Stimulated activated CD4-positive, alpha-beta T cell treated with anti-CD3 and anti-CD28 coated beads, Interleukin-4, amount 100 ng/mL, for 48 hours (primary cell): ENCODE data around the gene DGKG.

Experiments used
- DNase-seq, 2 donors: peaks; one replicate each; pipeline ENCODE4 v3.0.0-alpha.2; 2020; ENCODE audit warnings: low read depth in 2 of 2

DGKG gene

DNA sequence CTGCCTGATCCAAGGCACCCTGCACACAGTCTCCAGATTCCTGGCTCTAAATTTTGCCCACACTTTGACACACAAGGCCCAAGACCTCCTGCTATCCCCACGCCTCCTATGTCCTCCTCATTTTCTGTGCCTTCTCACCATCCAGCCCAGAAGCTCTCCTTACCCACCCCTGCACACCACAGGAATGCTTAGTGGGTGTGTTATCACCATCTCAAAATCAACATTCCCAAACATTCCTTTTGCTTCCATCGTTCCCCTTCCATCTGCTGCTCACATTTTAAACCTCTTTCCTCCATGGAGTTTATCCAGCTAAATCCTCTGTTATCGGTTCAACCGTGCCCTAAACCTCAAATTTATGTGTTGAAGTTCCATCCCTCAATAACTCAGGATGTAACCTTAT lies 43.9 kb downstream of the DGKG start:
- no peak for DNase-seq

DNA sequence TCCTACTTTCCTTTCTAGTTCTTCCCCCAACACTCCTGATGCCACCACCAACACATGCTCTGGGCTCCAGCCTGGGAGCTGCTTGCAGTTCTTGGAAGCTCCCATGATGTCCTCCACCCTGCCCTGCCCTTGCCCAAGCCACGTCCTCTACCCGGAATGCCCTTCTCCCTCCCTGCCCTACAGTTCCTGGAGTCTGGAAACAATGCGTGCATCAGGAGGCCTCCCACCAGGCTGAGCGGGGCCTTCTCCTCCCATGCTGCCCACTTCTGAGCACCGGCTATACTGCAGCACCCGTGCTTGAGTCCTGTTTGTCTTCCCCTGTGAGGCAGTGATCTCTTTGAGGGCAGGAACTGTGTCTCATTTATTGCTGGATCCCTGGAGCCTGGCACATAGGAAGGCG lies 44.6 kb downstream of the DGKG start:
- DNase-seq = no peak

DNA sequence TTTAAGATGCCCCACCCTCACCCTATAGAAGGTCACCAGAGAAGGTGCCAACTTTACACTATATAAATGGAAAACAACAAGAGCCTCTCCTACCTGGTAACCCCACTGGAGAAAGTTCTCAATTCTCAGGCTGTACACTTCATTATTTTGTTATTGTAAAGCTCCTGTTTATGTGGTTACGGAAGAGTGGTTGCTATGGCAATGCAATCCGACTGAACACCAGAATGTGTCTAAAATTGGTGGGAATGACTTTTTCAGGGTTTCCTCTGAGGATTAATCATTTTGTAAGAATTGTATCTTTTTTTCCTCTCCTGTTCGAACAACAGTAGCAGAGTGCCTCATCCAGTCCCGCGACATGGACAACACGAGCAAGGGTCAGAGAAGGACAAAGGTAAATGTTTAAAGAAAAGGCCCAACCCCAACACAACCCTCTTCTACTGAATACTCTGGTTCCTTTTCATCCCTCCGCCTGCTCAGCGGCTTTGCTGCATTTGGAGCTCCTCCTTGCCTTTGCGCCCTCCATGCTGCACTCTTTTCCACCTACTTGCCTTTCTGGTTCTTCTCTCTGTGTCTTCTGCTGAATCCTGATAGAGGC lies 45.3 kb downstream of the DGKG start:
- no peak for DNase-seq

DNA sequence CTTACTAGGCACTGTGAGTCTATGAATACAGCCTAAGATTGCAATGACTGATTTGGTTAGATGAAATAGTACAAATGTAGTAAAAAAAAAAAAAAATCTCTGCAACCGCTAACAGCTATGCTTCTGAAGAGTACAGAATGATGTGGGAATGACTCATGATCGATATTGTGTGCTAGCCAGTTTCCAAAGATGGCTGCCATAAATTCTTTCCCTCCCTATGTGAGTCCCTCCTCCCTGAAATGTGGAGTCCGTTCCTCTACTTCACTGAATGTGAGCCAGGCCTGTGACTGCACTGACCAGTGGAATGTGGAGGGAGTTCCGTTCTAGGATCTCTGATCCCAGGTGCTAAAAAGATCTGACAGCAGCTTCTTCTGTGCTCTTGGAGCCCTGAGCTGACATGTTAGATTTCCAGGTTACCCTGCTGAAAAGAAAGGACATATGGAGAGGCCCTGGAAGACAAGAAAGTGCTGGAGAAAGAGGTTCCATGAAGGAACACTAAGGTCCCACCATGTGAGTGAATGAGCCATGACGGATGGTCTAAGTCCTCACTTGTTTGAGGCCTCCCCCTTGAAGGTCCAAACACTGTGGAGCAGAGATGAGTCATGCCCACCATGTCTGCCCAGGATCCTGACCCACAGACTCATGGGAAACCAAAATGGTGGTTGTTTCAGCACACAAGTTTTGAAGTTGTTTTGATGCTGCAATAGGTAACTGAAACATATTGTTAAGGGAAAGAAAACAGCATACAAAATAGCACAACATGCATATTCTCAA lies 46.3 kb downstream of the DGKG start:
- no peak for DNase-seq

GRCh38 chr3:186314896-186315295 lies 47.1 kb downstream of the DGKG start:
- DNase-seq = no peak

DNA sequence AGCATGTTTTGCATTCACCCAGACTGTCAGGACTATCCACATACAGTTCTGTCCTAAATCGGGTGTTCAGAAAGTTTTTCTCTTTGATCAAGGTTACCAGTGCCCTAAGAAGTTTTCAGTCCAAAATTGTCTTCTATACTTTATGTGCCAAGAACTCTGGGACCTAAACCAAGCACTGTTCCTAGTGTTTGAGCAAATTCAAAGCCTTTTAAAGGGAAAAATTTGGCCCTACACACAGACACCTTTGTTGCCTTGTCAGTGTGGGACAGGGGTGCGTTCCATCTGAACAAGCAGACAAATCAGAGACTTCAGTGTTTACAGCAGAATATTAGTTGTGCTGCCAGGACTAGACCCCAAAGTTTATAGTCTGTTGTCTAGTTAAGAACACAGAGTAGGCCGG lies 50.6 kb downstream of the DGKG start:
- no peak for DNase-seq

DNA sequence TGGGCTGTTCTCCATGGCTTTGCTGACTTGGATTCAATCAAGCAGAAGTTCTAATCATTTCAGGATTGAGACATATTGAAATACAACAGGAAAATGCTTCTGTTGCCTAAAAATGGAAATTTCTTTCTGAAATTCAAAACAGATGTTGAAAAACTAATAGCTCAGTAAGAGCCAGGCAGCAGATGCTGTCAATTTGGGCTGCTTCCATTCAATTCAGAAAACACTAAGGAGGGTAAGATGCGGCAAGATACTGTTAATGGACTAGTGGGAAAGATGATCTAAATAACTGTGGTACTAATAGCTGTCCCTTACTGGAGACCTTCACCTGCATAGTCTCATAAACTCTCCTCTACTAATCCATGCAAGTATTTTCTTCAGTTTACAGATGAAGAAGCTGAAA lies 53.5 kb downstream of the DGKG start:
- no peak for DNase-seq

DNA sequence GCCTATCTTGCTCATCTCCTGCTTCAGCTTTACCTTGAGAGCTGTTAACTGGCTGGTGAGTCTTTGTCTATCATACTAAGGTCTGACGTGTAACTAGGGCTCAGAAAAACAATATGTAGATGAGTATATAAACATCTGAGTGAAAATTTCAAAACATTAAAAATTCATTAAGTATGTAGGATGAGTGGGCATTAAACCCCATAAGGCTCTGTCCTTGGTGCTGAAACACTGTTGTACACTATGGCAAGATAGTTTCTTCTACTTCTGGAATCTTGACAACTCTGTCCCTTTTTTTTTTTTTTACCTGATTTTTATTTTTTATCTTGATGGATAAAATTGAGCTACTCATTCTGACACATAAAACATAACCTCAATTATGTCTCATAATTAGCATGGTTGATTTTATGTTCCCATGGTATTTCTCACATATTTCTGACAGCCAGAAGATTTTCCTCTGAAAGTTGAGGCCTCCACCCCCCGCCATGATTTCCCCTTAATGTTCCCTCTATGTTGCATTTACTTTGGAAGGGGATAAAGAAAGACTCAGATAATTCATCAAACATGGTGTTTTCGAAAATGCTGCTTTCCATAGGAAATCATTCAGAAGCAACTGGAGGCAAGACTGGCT lies 54.3 kb downstream of the DGKG start:
- DNase-seq = no peak

DNA sequence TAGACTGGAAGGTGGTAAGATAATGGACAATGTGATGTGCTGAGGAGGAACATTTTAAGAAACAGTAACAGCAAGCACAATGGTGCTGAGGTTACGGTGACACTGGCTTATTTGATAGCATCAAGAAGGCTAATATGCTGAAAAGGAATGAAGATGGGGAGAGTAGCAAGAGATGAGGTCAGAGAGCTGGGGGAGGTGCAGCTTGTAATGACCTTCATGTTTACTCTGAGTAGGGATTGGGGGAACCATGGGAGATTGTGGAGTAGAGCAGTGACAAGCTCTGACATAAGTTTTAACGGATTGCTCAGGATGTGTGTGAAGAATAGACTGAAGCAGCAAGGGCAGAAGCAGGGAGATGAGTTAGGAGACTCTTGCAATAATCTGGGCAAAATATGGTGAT lies 56.7 kb downstream of the DGKG start:
- DNase-seq = no peak

- DNase-seq = no peak
Measured at GRCh38 chr3:186303965-186304364, 58.1 kb downstream of the DGKG start.

- DNase-seq = no peak
Measured at GRCh38 chr3:186299327-186299726, 62.7 kb downstream of the DGKG start.

DNA sequence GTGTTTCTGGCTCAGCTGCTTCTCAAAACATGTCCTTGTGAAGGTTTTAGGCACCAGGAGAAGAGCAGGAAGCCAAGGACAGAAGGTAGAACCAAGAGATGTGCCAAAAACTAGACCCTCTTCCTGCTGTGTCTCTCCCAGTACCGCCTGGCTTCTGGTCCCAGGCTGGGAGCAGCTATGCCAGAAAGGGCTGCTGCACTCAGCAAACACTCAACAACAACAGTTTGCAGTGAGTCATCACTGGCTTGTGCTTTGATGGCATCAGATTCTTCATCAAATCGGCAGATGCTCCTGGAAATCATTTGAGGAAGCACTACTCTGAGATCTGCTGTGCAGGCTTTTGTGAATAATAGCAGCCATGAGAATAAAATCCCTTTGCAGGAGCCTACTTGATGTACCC lies 63.2 kb downstream of the DGKG start:
- no peak for DNase-seq

DNA sequence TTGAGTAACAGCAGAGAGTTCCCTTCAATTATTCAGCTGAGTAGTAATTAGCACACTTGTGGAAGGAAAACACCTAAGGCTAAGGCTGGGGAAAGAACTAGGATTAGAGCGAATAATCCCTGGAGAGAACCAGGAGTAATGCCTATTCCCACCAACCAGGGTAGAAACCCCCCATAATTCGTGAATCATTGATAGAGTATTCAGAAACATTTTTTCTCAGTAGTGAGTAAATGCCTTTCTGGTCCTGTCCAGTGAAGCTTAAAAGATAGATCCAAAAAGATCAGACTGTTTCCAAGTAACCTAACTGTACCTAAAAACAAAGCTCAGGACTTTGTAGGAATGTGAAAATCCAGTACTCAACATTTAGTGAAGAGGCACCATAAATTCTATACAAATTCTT lies 71.2 kb downstream of the DGKG start:
- no peak for DNase-seq

GRCh38 chr3:186287711-186288110 lies 74.3 kb downstream of the DGKG start:
- no peak for DNase-seq

- no peak for DNase-seq
Measured at GRCh38 chr3:186286114-186286513, 75.9 kb downstream of the DGKG start.

GRCh38 chr3:186284661-186285060 lies 77.4 kb downstream of the DGKG start:
- no peak for DNase-seq

DNA sequence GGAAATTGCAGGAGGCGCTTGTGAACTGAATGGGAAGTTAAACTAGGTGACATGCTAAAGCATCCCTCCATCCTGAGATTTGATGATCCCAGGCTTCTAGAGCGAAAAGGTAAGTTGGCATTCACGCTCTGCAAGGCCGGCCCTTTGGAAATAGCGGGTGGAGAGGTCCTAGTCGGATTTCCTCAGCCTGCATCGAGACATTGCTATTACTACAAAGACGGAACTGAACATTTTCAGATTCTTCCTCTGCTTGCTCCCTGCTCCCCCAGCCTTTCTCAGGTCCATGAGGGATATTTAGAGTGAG lies 77.7 kb downstream of the DGKG start:
- DNase-seq = no peak

GRCh38 chr3:186283651-186284348 lies 78.2 kb downstream of the DGKG start:
- no peak for DNase-seq

- no peak for DNase-seq
Measured at GRCh38 chr3:186283096-186283495, 78.9 kb downstream of the DGKG start.

GRCh38 chr3:186281176-186281575 lies 80.9 kb downstream of the DGKG start:
- no peak for DNase-seq

DNA sequence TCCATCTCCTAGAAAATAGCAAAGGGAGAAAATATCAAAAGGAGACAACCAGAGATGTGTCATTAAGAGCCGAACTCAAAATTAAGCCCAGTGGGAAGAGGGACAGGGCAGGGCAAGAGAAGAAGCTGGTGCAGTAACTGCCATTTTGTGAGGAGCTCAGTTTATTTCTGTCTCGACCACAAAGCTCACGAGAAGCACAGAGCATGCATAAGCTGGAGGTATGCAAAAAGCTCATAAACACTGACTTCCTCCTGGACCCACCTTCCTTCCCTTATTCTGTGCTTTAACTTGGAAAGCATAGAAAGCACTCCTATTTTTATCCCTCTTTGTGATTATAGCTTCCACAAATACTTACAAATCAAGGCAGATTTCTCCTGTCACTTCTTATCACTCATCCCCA lies 81.3 kb downstream of the DGKG start:
- DNase-seq = no peak

DNA sequence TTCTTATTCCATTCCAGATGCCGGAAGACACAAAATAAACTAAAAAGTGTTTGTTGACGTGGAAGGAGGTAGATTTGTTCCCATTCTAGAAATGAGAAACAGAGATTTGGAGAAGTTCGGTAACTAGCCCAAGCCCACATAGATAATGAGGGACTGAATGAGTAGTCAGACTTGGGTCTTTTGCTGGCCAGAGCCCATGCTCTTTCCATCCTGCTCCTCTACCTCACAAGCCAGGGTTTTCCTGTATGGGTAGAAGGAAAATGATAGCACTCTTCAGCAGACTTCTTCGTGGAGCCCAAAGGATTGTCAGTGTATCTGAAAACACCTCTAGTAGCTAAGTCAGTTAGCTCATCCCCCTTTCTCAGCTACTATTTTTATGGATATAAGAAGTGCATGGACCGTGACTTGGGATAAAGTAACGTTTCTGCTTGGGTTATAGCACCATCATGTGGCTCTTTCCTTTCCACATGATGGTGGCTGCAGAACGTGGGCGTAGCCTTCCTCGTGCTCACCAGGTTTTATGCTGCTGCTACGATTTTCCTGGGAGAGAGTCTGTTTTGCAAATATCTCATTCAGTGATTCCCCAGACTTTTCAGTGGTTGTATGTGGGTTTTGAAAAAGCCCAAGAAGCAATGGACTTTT lies 84.6 kb downstream of the DGKG start:
- DNase-seq = no peak
